HepG2 (cell line): Measurements from ENCODE around the gene FBXO10. TPM values are rescaled to one million over a fixed set of nuclear protein-coding genes. Genes with fewer than 3 reads are reported as not detected.

Experiments
- ATAC-seq: fragments of 200-7000 bp; cut with Tn5 transposase; 3 replicates; pipeline ENCODE4 v1.9.1; 2020; ENCODE audit warnings: mild to moderate bottlenecking, moderate library complexity
- BruUV-seq: library from RNA; stranded (reverse); fragments of 400-500 nt; replicated peaks from 2 replicates; lab custom pipeline; 2021; lab: Mats Ljungman, UMichigan
- CTCF ChIA-PET: fragments of 300-600 bp; formaldehyde crosslinking; extraction: SDS; loops from one replicate; lab custom pipeline; 2021; ENCODE audit warnings: low total read pairs, inconsistent platforms, low intra/inter-chr PET ratio; lab: Yijun Ruan, JAX
- POLR2A ChIA-PET: fragments of 350-600 bp; sonication (Branson Sonifier 250); formaldehyde crosslinking; loops from one replicate; lab custom pipeline; 2020; ENCODE audit warnings: antibody characterized with exemption, inconsistent platforms; lab: Yijun Ruan, JAX
- DNase-seq: peaks from one replicate; pipeline ENCODE4 v3.0.0-alpha.2; 2015; ENCODE audit warnings: low spot score
- FAIRE-seq: peaks from 3 replicates; lab custom pipeline; 2011; peaks lifted over from hg19 to GRCh38; lab: Jason Lieb, UNC
- H2AFZ ChIP-seq: one replicate; pipeline ENCODE4 v1.6.1; 2011; ENCODE audit warnings: low read length, inconsistent platforms
- H3K27ac ChIP-seq: fragments of 300-600 bp; 3 replicates; pipeline ENCODE4 v1.8.0; 2011; ENCODE audit warnings: mixed run types, mild to moderate bottlenecking, mixed read lengths, low read length, inconsistent platforms; ENCODE audit not compliant: insufficient read depth; ENCODE audit errors: extremely low read length
- H3K27me3 ChIP-seq, 2 experiments: fragments of 200-600 bp in 1 of 2; 2 replicates in 1 of 2; 3 replicates in 1 of 2; pipeline versions ENCODE4 v1.6.0 to v1.8.0; 2011; ENCODE audit warnings: low read length in 2 of 2, mild to moderate bottlenecking in 2 of 2, moderate library complexity in 2 of 2, inconsistent platforms in 1 of 2; ENCODE audit not compliant: insufficient read depth in 2 of 2, control insufficient read depth in 1 of 2
- H3K36me3 ChIP-seq, 2 experiments: fragments of 200-600 bp in 1 of 2; replicated peaks in 1 of 2; 2 replicates in 1 of 2; 3 replicates in 1 of 2; pipeline versions ENCODE4 v1.5.1 to v1.8.0; 2011; ENCODE audit warnings: low read length in 2 of 2, inconsistent platforms in 1 of 2; ENCODE audit not compliant: insufficient read depth in 2 of 2, control insufficient read depth in 1 of 2
- H3K4me1 ChIP-seq: 2 replicates; pipeline ENCODE4 v1.5.1; 2012; ENCODE audit warnings: low read length, inconsistent platforms; ENCODE audit not compliant: insufficient read depth
- H3K4me2 ChIP-seq: 2 replicates; pipeline ENCODE4 v1.6.0; 2011; ENCODE audit warnings: low read depth, low read length, inconsistent platforms
- H3K4me3 ChIP-seq, 3 experiments: fragments of 200-600 bp in 1 of 3; sonication (generic), shearing (Covaris generic) in 1 of 3; replicated peaks in 1 of 3; 2 replicates each; pipeline ENCODE4 v1.5.1; 2011 to 2016; ENCODE audit warnings: low read length in 3 of 3, inconsistent platforms in 2 of 3, low read depth in 2 of 3, mild to moderate bottlenecking in 2 of 3, control low read depth in 1 of 3, mixed read lengths in 1 of 3; ENCODE audit not compliant: insufficient read depth in 1 of 3
- H3K79me2 ChIP-seq: one replicate; pipeline ENCODE4 v1.6.1; 2011; ENCODE audit warnings: low read length, inconsistent platforms; ENCODE audit not compliant: insufficient read depth
- H3K9ac ChIP-seq: 2 replicates; pipeline ENCODE4 v1.6.0; 2011; ENCODE audit warnings: mild to moderate bottlenecking, low read depth, low read length, inconsistent platforms; ENCODE audit not compliant: insufficient read depth
- H3K9me3 ChIP-seq: 2 replicates; pipeline ENCODE4 v1.5.1; 2012; ENCODE audit warnings: mild to moderate bottlenecking, low read length
- H4K20me1 ChIP-seq: 2 replicates; pipeline ENCODE4 v1.6.0; 2011; ENCODE audit warnings: inconsistent platforms, mild to moderate bottlenecking, low read length, moderate library complexity; ENCODE audit not compliant: insufficient read depth
- FOXK2 ChIP-seq: fragments of 450-650 bp; IDR thresholded peaks from 2 replicates; pipeline ENCODE4 v1.6.1; 2016
- HNF4A ChIP-seq: sonication (generic); formaldehyde crosslinking; IDR thresholded peaks from 2 replicates; pipeline ENCODE4 v1.4.0; 2020; ENCODE audit warnings: missing genetic modification reagents
- KAT8 ChIP-seq: IDR thresholded peaks from 2 replicates; pipeline ENCODE4 v1.6.1; 2016; ENCODE audit warnings: missing genetic modification reagents, missing compliant biosample characterization
- MAZ ChIP-seq, 2 experiments: sonication (generic) in 1 of 2; formaldehyde crosslinking in 1 of 2; IDR thresholded peaks; 2 replicates each; pipeline versions ENCODE4 v1.5.0 to v1.6.1; 2012 to 2020; ENCODE audit warnings: low read depth in 2 of 2, mild to moderate bottlenecking in 2 of 2, borderline replicate concordance in 1 of 2, improper control_type of control experiment in 1 of 2, low read length in 1 of 2, missing genetic modification reagents in 1 of 2, moderate library complexity in 1 of 2
- PHF21A ChIP-seq: sonication (generic); formaldehyde crosslinking; IDR thresholded peaks from 2 replicates; pipeline ENCODE4 v1.5.0; 2020; ENCODE audit warnings: mild to moderate bottlenecking, missing genetic modification reagents
- SALL1 ChIP-seq: sonication (generic); formaldehyde crosslinking; IDR thresholded peaks from 2 replicates; pipeline ENCODE4 v1.8.0; 2022; ENCODE audit warnings: mild to moderate bottlenecking, missing genetic modification reagents
- SUZ12 ChIP-seq: fragments of 150-350 bp; IDR thresholded peaks from 2 replicates; pipeline ENCODE4 v1.6.1; 2014; ENCODE audit warnings: low read depth, low read length
- THRA ChIP-seq: sonication (generic); formaldehyde crosslinking; IDR thresholded peaks from 2 replicates; pipeline ENCODE4 v1.4.0; 2020; ENCODE audit warnings: missing genetic modification reagents, borderline replicate concordance
- THYN1 ChIP-seq: sonication (generic); formaldehyde crosslinking; IDR thresholded peaks from 2 replicates; pipeline ENCODE4 v1.8.1; 2023; ENCODE audit warnings: low read depth, mild to moderate bottlenecking, moderate library complexity, missing genetic modification reagents, borderline replicate concordance
- ZBTB39 ChIP-seq: sonication (generic); formaldehyde crosslinking; IDR thresholded peaks from 2 replicates; pipeline ENCODE4 v1.5.0; 2020; ENCODE audit warnings: missing genetic modification reagents
- ZSCAN25 ChIP-seq: sonication (generic); formaldehyde crosslinking; IDR thresholded peaks from 2 replicates; pipeline ENCODE4 v1.8.0; 2022; ENCODE audit warnings: mild to moderate bottlenecking, missing genetic modification reagents
- WGBS: methylation state at CpG from one replicate; pipeline ENCODE4 v1.1.6; 2017; ENCODE audit warnings: low lambda C conversion rate; 5-methylcytosine and 5-hydroxymethylcytosine counted together
- in situ Hi-C: cut with HindIII; loops from 2 replicates; pipeline ENCODE4 v1.10.0; 2017; ENCODE audit warnings: low pct_unique_long_range_greater_than_20kb; ENCODE audit not compliant: extremely low pct_ligation_motif_present
- intact Hi-C: fragments of 100-400 bp; cut with micrococcal nuclease; formaldehyde crosslinking; loops from one replicate; pipeline ENCODE4 v1.10.0; 2022; ENCODE audit not compliant: unreplicated experiment
- polyA plus RNA-seq, 8 experiments: library from polyadenylated mRNA; depleted of rRNA in 3 of 8; stranded (reverse) in 7 of 8; unstranded in 1 of 8; fragments of >200 nt; fragmentation: Illumina TruSeq in 4 of 8; extraction: Trizol in 4 of 8; gene quantifications; 2 replicates each; pipeline versions ENCODE4 v1.2.1 to v1.2.3, GENCODE V29; 2011 to 2016; ENCODE audit warnings: low read depth in 4 of 8, missing spikeins in 1 of 8, mixed read lengths in 1 of 8; ENCODE audit not compliant: insufficient read depth in 1 of 8
- total RNA-seq, 5 experiments: library from RNA; depleted of rRNA; stranded (reverse); fragments of >200 nt; fragmentation: Illumina TruSeq; extraction: Trizol; gene quantifications; 2 replicates each; pipeline ENCODE4 v1.2.3, GENCODE V29; 2016; ENCODE audit warnings: low read depth in 1 of 5
- TF ChIP-seq, protein P1 (sequence below): sonication (generic); formaldehyde crosslinking; IDR thresholded peaks from 2 replicates; pipeline ENCODE4 v1.4.0; 2020; ENCODE audit warnings: missing genetic modification reagents

Gene FBXO10
- total and polyA plus RNA-seq, 2 of the 13 experiments (the other 11 are each of a cell fraction or from before 2014, with no cell fraction given), result 3.1 to 5.1 TPM

GRCh38 chr9:37608250-37608649, 32.1 kb upstream of the FBXO10 start (continued):
- no peak for TF ChIP-seq HNF4A (CRISPR knock-in tag)
- no peak for TF ChIP-seq MAZ (IDR thresholded peaks at IDR 0.05; ENCODE audit: borderline replicate concordance, low read depth, low read length)
- TF ChIP-seq MAZ (CRISPR knock-in tag; IDR thresholded peaks at IDR 0.05; ENCODE audit: low read depth), result no peak
- TF ChIP-seq SALL1, result no peak
- TF ChIP-seq SUZ12, result no peak

- H3K4me2 ChIP-seq, result no peak overlapping the region
- WGBS, result 88% methylated on average over 1 of the region's 1 CpG
- no peaks in the 10 kb centered on the region for H3K79me2 ChIP-seq
- H3K4me1 ChIP-seq, result peaks cover 10% of the 10 kb centered on the region
- in situ Hi-C loops (no loop called here), intact Hi-C loops (no loop called here)
- H2AFZ ChIP-seq, result no peak overlapping the region
- H3K4me3 ChIP-seq, result no peak overlapping the region
- H4K20me1 ChIP-seq, result no peaks in the 10 kb centered on the region
- no peak for ATAC-seq
- no peak overlapping the region for H3K27ac ChIP-seq
- FAIRE-seq, result no peak
- BruUV-seq, result no TSS peak
- CTCF ChIA-PET, result no interaction called here
- no peak overlapping the region for H3K9ac ChIP-seq
- POLR2A ChIA-PET, result no interaction called here
- TF ChIP-seq PHF21A (CRISPR knock-in tag) (no peak), THRA (CRISPR knock-in tag) (no peak), THYN1 (CRISPR knock-in tag) (no peak), FOXK2 (no peak), ZSCAN25 (CRISPR knock-in tag) (no peak), KAT8 (CRISPR knock-in tag) (no peak), ZBTB39 (no peak)
- TF ChIP-seq, protein P1, sequence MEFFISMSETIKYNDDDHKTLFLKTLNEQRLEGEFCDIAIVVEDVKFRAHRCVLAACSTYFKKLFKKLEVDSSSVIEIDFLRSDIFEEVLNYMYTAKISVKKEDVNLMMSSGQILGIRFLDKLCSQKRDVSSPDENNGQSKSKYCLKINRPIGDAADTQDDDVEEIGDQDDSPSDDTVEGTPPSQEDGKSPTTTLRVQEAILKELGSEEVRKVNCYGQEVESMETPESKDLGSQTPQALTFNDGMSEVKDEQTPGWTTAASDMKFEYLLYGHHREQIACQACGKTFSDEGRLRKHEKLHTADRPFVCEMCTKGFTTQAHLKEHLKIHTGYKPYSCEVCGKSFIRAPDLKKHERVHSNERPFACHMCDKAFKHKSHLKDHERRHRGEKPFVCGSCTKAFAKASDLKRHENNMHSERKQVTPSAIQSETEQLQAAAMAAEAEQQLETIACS (CRISPR knock-in tag), result no peak
- H3K27me3 ChIP-seq, result peaks cover 0 to 5% of the 10 kb centered on the region in 2 experiments; a peak in 3 of 5 replicates
- H3K9me3 ChIP-seq, result no peaks in the 10 kb centered on the region
- no peak for DNase-seq
- H3K36me3 ChIP-seq, result no peaks in the 10 kb centered on the region
Measured at GRCh38 chr9:37604296-37604695, 28.1 kb upstream of the FBXO10 start.
